NCI-H446 treated with DMSO at 0.1 percent for 48 hours (cell line): ENCODE measurements around the gene ANO4.

Experiments
- DNase-seq: peaks from one replicate; lab custom pipeline; 2025; lab: John Stamatoyannopoulos, UW

Gene ANO4

GRCh38 chr12:100808777-100809176 lies 14.2 kb downstream of the ANO4 start:
- DNase-seq: no peak

- DNase-seq: no peak
Measured at GRCh38 chr12:100820314-100820713, 25.7 kb downstream of the ANO4 start.

- no peak for DNase-seq
Measured at GRCh38 chr12:100823963-100824362, 29.4 kb downstream of the ANO4 start.

- no peak for DNase-seq
Measured at GRCh38 chr12:100824476-100824875, 29.9 kb downstream of the ANO4 start.

- DNase-seq: no peak
Measured at GRCh38 chr12:100826323-100826722, 31.7 kb downstream of the ANO4 start.

- peak; percentile 17 for DNase-seq
Measured at GRCh38 chr12:100827901-100828520, 33.4 kb downstream of the ANO4 start.

GRCh38 chr12:100830003-100830795 lies 35.6 kb downstream of the ANO4 start:
- DNase-seq: no peak

- no peak for DNase-seq
Measured at GRCh38 chr12:100833282-100833681, 38.7 kb downstream of the ANO4 start.

GRCh38 chr12:100840748-100841147 lies 46.2 kb downstream of the ANO4 start:
- no peak for DNase-seq

DNA sequence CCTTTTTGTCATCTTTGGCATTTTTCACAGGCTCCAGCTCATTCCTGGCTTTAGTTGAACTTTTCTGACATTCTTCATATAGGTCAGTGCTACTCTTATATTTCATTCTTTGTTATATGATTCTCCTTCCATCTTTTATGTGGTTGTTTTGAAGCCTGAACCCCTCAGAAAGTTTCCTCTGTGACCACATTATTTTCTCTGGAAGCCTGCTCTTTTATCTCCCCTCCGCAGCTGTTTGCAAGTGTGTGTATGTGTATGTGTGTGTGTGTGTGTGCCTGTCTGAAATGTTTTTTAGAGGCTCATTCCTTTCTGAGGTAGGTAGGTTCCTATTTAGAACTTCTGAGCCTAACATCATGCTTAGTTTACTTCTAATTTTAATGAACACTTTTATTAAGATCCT lies 47.6 kb downstream of the ANO4 start:
- DNase-seq: no peak

- no peak for DNase-seq
Measured at GRCh38 chr12:100843061-100843460, 48.5 kb downstream of the ANO4 start.

GRCh38 chr12:100845095-100845494 lies 50.5 kb downstream of the ANO4 start:
- DNase-seq: no peak

DNA sequence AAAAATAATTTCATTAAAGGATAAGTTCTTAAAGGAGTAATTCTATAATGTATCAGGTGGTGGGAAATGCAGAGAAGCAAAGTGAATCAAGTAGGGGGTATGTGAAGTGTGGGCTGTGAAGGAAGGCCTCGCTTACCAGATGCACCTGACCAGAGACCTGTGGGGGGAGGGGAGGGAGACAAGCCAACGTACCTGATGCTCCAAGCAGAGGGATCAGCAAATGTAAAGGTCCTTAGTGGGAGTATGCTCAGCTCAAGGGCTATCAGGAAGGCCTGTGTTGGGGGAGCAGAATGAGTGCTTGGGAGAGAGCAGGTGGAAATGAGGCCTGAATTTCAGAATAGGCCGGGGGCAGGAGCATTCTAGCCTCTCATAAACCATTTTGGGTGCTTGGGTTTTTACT lies 57.1 kb downstream of the ANO4 start:
- no peak for DNase-seq

DNA sequence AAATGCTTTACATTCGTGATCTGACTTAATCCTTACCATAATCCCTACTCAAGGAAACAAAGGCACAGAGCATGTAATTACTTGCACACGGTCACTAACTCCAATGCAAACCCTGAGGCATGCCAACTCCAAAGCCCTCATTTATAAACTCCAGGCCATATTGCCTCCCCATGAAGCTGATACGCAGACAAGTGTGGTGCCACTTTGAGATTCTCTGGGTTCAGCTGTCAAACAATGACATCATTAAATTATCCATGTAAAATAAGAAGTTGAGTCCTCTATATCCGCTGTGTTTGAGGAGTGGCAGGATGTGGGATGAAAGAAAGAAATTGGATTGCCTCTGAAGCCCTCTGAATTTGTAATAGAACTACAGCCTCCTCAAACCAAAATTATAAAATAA lies 62.8 kb downstream of the ANO4 start:
- DNase-seq: no peak

DNA sequence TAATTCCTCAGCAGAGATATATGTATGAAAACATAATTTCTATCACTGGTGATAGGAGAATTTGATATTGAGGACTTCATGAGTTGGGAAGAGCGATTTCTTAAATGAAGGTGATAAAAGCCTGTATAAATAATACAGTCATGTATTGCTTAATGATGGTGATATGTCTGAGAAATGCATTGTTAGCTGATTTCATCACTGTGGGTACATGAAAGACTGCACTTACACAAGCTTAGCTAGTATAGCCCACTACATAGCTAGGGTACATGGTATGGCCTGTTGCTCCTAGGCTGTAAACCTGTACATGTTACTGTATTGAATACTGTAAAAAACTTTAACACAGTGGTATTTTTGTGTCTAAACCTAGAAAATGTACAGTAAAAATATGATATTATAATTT lies 63.4 kb downstream of the ANO4 start:
- no peak for DNase-seq

- DNase-seq: peak; percentile 54
Measured at GRCh38 chr12:100858656-100859055, 64.1 kb downstream of the ANO4 start.

DNA sequence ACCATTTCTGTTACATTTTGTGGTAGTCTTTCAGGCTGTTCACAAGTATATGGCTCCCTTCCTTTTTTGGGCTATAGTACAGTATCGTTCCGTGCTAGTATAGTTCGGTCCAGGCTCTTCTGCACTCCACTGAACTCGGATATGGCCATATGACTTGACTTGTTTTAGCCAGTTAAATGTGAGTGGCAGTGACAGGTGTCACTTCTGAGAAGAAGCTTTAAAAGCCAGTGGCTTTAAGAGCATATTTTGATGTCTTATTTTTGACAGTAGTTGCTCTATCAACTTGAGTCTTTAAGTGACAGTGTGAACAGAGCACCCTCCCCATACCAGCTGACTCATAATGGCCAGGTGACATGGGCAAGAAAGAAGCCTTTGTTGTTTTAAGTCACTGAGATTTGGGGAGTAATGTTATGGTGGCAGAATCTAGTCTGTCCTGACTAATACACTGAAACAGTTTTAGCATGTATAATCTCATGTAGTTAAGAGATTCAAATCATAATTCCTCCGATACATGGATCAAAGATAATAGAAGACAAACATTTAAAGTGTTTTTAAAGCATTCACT lies 64.6 kb downstream of the ANO4 start:
- DNase-seq: no peak

DNA sequence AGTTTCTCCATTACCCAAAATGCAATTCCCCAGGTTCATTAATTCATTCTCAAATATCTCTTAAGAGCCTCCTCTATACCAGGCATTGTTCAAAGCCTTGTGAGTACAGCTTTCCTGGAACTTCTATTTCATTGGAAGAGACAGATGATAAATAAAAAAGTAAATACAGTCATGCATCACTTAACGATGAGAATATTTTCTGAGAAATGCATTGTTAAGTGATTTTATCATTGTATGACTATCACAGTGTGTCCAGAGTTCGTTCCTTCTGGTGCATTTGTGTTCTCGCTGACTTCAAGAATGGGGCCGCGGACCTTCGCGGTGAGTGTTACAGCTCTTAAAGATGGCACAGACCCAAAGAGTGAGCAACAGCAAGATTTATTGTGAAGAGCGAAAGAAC lies 66.0 kb downstream of the ANO4 start:
- DNase-seq: no peak

DNA sequence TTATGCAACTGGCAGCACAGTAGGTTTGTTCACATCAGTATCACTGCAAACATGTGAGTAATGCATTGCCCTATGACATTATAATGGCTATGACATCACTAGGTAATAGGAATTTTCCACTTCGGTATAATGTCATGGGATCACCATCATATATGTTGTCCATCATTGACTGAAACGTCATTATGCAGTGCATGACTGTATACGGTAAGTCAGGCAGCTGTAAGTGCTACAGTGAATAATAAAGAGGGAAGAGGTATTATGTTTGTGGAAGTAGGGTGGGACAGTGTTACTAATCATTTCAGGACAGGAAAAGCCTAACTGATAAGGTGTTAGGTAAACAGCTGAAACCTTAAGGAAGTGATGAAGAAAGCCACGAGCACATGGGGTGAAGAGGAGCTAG lies 68.1 kb downstream of the ANO4 start:
- no peak for DNase-seq

DNA sequence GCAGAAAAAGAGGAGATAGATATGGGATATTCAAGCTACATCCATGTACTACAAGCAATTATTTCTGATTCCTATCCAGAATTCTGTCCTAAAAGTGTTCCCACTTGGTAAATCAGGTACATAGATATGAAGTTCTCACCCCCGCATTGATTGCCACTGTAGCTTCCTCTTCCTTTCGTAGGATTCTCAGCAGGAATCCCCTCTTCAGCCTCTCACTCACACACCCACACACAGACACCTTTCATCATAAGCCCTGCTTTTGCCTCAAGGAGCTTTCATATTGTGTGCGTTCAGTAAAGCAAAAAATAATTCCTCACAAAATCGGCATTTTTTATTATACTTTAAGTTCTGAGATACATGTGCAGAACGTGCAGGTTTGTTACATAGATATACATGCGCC lies 69.8 kb downstream of the ANO4 start:
- no peak for DNase-seq

- DNase-seq: no peak
Measured at GRCh38 chr12:100867639-100868393, 73.2 kb downstream of the ANO4 start.

- DNase-seq: no peak
Measured at GRCh38 chr12:100868487-100868886, 73.9 kb downstream of the ANO4 start.
